Adipose tissue (tissue), 3 donors: Measurements from ENCODE around the gene UGT1A5. TPM values are rescaled to one million over a fixed set of nuclear protein-coding genes. Genes with fewer than 3 reads are reported as not detected.

ENCODE experiments used
- H3K27ac ChIP-seq: one replicate; pipeline ENCODE4 v1.5.1; 2013; ENCODE audit warnings: low read depth, low read length
- WGBS, 3 donors: extraction: QIAGEN DNeasy Blood & Tissue Kit; methylation state at CpG; one replicate each; pipeline ENCODE4 v1.1.7; 2013; 5-methylcytosine and 5-hydroxymethylcytosine counted together
- polyA plus RNA-seq, 3 donors: library from polyadenylated mRNA; stranded (reverse); fragments of 200-250 nt; gene quantifications; one replicate each; pipeline ENCODE4 v1.2.3, GENCODE V29; 2013
- donor health status: healthy with polysubstance abuse.
- donor health status: Bipolar disorder and iron deficiency.
- donor health status: healthy.

UGT1A5 gene
- polyA plus RNA-seq, 3 donors = 0.04 TPM; not detected in 2

DNA sequence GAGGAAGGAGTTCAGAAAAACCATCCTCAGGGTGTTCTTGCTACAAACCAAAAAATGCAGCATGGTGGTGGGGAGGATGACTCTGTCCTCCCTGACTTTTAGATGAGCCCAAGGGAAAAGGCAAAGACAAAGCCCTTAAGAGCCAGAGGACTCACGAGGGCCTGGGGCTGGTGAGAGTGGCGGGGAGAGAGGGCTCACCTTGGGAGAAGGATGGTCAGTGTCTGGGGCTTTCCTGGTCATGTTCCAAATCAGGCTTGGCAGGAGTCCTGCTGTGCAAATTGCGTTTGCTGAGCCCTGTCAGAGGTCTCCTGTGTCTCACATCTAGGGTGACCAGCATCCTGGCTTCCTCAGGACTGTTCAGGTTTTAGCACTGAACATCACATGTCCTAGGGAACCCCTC, 52.1 kb downstream of the UGT1A5 start:
- WGBS, 3 donors = 38 to 64% (median 51%) methylated on average over 3 of the region's 3 CpGs
- no peak overlapping the region for H3K27ac ChIP-seq

DNA sequence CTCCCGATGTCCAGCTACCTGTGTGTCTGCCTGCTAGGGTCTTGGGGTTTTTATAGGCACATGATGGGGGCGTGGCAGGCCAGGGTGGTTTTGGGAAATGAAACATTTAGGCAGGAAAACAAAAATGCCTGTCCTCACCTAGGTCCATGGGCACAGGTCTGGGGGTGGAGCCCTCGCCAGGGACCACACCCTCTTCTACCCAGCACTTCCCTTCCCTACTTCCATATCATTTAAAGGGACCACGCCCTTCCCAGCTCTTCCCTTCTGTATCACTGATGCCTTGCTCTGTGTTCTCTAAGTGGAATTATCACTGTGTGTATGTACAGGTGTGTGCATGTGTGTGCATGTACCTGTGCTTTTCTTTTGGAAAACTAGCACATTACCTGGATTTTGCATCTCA, 53.7 kb downstream of the UGT1A5 start:
- WGBS, 3 donors = 77 to 86% (median 78%) methylated on average over 4 of the region's 4 CpGs
- no peak overlapping the region for H3K27ac ChIP-seq

DNA sequence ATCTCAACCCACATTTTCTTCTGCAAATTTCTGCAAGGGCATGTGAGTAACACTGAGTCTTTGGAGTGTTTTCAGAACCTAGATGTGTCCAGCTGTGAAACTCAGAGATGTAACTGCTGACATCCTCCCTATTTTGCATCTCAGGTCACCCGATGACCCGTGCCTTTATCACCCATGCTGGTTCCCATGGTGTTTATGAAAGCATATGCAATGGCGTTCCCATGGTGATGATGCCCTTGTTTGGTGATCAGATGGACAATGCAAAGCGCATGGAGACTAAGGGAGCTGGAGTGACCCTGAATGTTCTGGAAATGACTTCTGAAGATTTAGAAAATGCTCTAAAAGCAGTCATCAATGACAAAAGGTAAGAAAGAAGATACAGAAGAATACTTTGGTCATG, 55.4 kb downstream of the UGT1A5 start:
- H3K27ac ChIP-seq = no peak overlapping the region
- WGBS, 3 donors = 74 to 81% (median 79%) methylated on average over 4 of the region's 4 CpGs

DNA sequence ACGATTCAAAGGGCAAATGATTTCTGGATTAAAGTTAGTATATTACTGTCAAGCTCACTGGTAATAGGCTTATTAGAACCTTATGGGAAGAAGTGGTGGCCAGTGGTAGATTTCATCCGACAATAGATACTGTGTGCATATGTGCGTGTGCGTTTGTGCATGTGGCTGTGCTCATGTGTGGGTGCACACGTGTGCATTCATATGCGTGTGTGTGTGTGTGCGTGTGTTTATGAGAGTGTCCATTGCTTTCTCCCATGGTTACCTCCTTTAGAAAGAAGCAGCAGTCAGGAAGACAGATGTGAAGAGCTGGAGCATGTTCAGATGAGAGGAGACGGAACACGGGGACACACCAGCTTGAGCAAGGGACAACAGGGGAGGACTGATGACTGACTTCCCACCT, 56.6 kb downstream of the UGT1A5 start:
- H3K27ac ChIP-seq = no peak overlapping the region
- 87 to 93% (median 89%) methylated on average over 9 of the region's 9 CpGs for WGBS, 3 donors

- 87 to 92% (median 89%) methylated on average over 16 of the region's 16 CpGs for WGBS, 3 donors
- H3K27ac ChIP-seq = no peak overlapping the region
These were observed 59.4 kb downstream of the UGT1A5 start for GRCh38 chr2:233772153-233772552.

DNA sequence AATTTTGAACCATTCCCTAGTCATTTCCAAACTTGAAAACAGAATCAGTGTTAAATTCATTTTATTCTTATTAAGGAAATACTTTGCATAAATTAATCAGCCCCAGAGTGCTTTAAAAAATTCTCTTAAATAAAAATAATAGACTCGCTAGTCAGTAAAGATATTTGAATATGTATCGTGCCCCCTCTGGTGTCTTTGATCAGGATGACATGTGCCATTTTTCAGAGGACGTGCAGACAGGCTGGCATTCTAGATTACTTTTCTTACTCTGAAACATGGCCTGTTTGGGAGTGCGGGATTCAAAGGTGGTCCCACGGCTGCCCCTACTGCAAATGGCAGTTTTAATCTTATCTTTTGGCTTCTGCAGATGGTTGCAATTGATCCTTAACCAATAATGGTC, 59.9 kb downstream of the UGT1A5 start:
- no peak overlapping the region for H3K27ac ChIP-seq
- 50 to 71% (median 68%) methylated on average over 5 of the region's 5 CpGs for WGBS, 3 donors

- 75 to 89% (median 87%) methylated on average over 5 of the region's 5 CpGs for WGBS, 3 donors
- H3K27ac ChIP-seq = no peak overlapping the region
These were observed 61.1 kb downstream of the UGT1A5 start for GRCh38 chr2:233773854-233774253.

GRCh38 chr2:233775414-233775813, 62.7 kb downstream of the UGT1A5 start:
- no peak overlapping the region for H3K27ac ChIP-seq
- 86 to 93% (median 87%) methylated on average over 6 of the region's 6 CpGs for WGBS, 3 donors

DNA sequence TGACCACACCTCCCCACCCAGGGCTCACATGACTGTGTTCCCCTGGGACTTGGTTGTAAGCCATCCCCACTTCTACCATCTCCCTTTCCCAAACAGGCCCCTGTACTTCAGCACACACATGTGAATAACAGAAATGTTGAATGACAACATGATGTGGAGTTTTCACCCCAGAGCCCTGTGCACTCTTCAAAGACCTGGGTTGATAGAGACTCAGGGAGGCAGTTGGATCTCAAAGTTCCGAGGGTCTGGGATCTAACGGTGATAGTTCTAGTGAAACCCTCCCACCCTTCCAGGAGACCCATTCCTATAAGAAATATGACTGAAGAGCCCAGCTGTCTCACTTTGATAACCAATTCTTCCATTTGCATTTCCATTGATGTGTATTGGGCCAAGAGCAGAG, 65.3 kb downstream of the UGT1A5 start, which contains the start of gene MROH2A:
Gene MROH2A (plus strand): TSS at position 301 of the 400 bp plus-strand sequence. CDS start 1,029 bp downstream, outside the sequence.
- WGBS, 3 donors = 73 to 89% (median 81%) methylated on average over 2 of the region's 2 CpGs

GRCh38 chr2:233779722-233780121, 67.0 kb downstream of the UGT1A5 start:
- WGBS, 3 donors = 84 to 88% (median 88%) methylated on average over 4 of the region's 4 CpGs
- no peak overlapping the region for H3K27ac ChIP-seq

More for the DNA sequence above, 65.3 kb downstream of the UGT1A5 start, which contains the start of gene MROH2A:
- no peak within 1 kb of the TSS for H3K27ac ChIP-seq

GRCh38 chr2:233780771-233781170, 68.1 kb downstream of the UGT1A5 start:
- no peak overlapping the region for H3K27ac ChIP-seq
- WGBS, 3 donors = 80 to 92% (median 91%) methylated on average over 4 of the region's 4 CpGs

- no peak overlapping the region for H3K27ac ChIP-seq
- 86 to 94% (median 93%) methylated on average over 5 to 7 of the region's 7 CpGs for WGBS, 3 donors
These were observed 76.8 kb downstream of the UGT1A5 start for GRCh38 chr2:233789554-233789953.

DNA sequence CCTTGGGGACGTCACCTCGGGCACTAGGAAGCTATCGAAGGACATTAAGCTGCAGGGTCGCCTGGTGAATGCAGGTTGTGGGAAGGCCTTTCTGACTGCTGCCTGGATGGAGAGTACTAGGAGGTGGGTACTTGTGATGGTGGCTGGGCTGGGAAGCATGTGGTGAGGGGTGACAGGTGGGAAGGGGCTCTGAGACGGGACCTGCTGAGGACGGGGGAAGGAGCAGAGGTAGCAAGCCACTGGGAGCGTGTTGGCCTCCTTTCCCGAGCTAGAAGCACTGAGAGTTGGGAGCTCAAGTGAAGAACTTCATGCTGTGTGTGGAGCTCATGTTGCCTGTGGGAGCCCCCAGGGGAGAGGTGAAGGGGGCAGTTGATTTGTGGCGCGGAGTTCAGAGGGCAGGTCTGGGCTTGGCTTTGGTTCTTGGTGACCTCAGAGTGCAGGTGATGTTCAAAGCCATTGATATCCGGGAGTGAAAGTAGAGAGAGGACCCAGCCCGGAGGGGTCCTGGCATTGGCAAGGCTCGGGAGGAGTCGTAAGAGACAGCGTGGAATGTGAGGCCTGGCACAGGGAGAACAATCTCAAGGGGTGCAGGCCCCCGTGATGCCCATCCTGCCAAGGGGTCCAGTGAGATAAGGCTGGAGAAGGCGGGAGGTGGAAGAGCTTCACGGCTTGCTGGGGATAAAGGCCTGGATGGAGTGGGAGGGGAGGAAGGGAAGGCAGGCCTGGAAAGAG, 78.6 kb downstream of the UGT1A5 start:
- WGBS, 3 donors = 77 to 83% (median 81%) methylated on average over 18 of the region's 18 CpGs
- H3K27ac ChIP-seq = no peak overlapping the region

- WGBS, 3 donors = 78 to 80% (median 79%) methylated on average over 8 to 9 of the region's 9 CpGs
- H3K27ac ChIP-seq = no peak overlapping the region
These were observed 79.2 kb downstream of the UGT1A5 start for GRCh38 chr2:233791883-233792329.

- 85 to 96% (median 91%) methylated on average over 7 of the region's 7 CpGs for WGBS, 3 donors
- H3K27ac ChIP-seq = no peak overlapping the region
These were observed 80.0 kb downstream of the UGT1A5 start for GRCh38 chr2:233792720-233793119.

- H3K27ac ChIP-seq = no peak overlapping the region
- 70 to 82% (median 79%) methylated on average over 18 of the region's 18 CpGs for WGBS, 3 donors
These were observed 80.9 kb downstream of the UGT1A5 start for GRCh38 chr2:233793465-233794127.

GRCh38 chr2:233794128-233794658, 81.5 kb downstream of the UGT1A5 start:
- no peak overlapping the region for H3K27ac ChIP-seq
- 62 to 79% (median 78%) methylated on average over 17 of the region's 17 CpGs for WGBS, 3 donors

- no peak overlapping the region for H3K27ac ChIP-seq
- 91 to 92% (median 92%) methylated on average over 13 of the region's 13 CpGs for WGBS, 3 donors
These were observed 83.0 kb downstream of the UGT1A5 start for GRCh38 chr2:233795735-233796171.

DNA sequence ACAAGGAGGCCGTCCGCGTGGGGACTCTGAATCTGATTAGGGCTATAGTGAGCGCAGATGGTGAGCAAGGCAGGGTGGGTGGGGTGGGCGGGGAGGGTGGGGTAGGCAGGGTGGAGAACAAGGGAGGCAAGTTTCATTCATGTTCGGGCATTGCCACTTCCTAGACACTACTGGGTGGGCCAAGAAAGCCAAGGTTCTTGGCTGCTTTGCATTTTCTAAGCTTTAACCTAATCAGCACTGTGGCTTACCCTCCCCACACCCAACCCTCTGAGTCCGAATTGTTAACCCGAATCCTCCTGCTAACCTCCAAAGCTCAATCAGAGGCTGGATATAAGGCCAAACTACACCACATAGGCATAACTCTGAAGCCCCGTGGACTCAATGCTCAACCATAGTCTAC, 83.5 kb downstream of the UGT1A5 start:
- no peak overlapping the region for H3K27ac ChIP-seq
- 85 to 93% (median 87%) methylated on average over 9 of the region's 9 CpGs for WGBS, 3 donors
